K562 (cell line): ENCODE results near the gene UBALD2. TPM values are rescaled to one million over a fixed set of nuclear protein-coding genes. Genes with fewer than 3 reads are reported as not detected.

Experiments used
- ARID1B ChIP-seq: fragments of 450-650 bp; IDR thresholded peaks from 2 replicates; pipeline ENCODE4 v1.6.1; 2016; ENCODE audit warnings: antibody characterized with exemption, mild to moderate bottlenecking, inconsistent platforms
- ATF3 ChIP-seq, 2 experiments: fragments of 450-650 bp in 1 of 2; sonication (generic) in 1 of 2; formaldehyde crosslinking in 1 of 2; IDR thresholded peaks in 1 of 2; conservative IDR thresholded peaks in 1 of 2; 2 replicates each; pipeline versions ENCODE4 v1.6.1 to v1.8.1; 2016 to 2023; ENCODE audit warnings: mild to moderate bottlenecking in 2 of 2, moderate library complexity in 2 of 2, inconsistent platforms in 1 of 2, missing genetic modification reagents in 1 of 2
- BACH1 ChIP-seq: fragments of 200-800 bp; sonication (Bioruptor generic); IDR thresholded peaks from 2 replicates; pipeline ENCODE4 v1.6.1; 2016; ENCODE audit warnings: missing genetic modification characterization, missing compliant biosample characterization
- CBFA2T3 ChIP-seq: fragments of 450-650 bp; IDR thresholded peaks from 2 replicates; pipeline ENCODE4 v1.6.1; 2017
- CEBPB ChIP-seq: fragments of 450-650 bp; IDR thresholded peaks from 2 replicates; pipeline ENCODE4 v1.6.1; 2016; ENCODE audit warnings: missing genetic modification characterization, missing compliant biosample characterization
- CEBPG ChIP-seq, 3 experiments: fragments of 200-800 bp in 1 of 3; sonication (Bioruptor generic) in 1 of 3; sonication (generic) in 1 of 3; formaldehyde crosslinking in 1 of 3; IDR thresholded peaks in 2 of 3; conservative IDR thresholded peaks in 1 of 3; 2 replicates each; pipeline versions ENCODE4 v1.6.1 to v1.8.0; 2016 to 2022; ENCODE audit warnings: missing compliant biosample characterization in 2 of 3, missing genetic modification characterization in 2 of 3, mild to moderate bottlenecking in 1 of 3, missing genetic modification reagents in 1 of 3
- CREB1 ChIP-seq, 2 experiments: sonication (generic) in 1 of 2; formaldehyde crosslinking in 1 of 2; IDR thresholded peaks; 2 replicates each; pipeline versions ENCODE4 v1.6.1 to v1.8.0; 2012 to 2022; ENCODE audit warnings: inconsistent platforms in 1 of 2, mild to moderate bottlenecking in 1 of 2, missing genetic modification reagents in 1 of 2, moderate library complexity in 1 of 2
- CTCF ChIP-seq, 3 experiments: IDR thresholded peaks in 2 of 3; conservative IDR thresholded peaks in 1 of 3; 2 replicates each; pipeline ENCODE4 v1.5.1; 2011 to 2012; ENCODE audit warnings: low read length in 3 of 3, mild to moderate bottlenecking in 3 of 3, control low read depth in 2 of 3, improper control_type of control experiment in 1 of 3, inconsistent platforms in 1 of 3, low read depth in 1 of 3, mixed read lengths in 1 of 3, moderate library complexity in 1 of 3; ENCODE audit not compliant: insufficient read depth in 2 of 3
- GATA2 ChIP-seq: sonication (generic); formaldehyde crosslinking; IDR thresholded peaks from 2 replicates; pipeline ENCODE4 v1.4.0; 2020; ENCODE audit warnings: mild to moderate bottlenecking, missing genetic modification reagents
- GTF2F1 ChIP-seq: IDR thresholded peaks from 2 replicates; pipeline ENCODE4 v1.6.1; 2011; ENCODE audit warnings: low read depth, low read length, improper control_type of control experiment
- LEF1 ChIP-seq: fragments of 450-650 bp; IDR thresholded peaks from 2 replicates; pipeline ENCODE4 v1.6.1; 2016; ENCODE audit warnings: mild to moderate bottlenecking
- RCOR1 ChIP-seq, 2 experiments: IDR thresholded peaks; 2 replicates each; pipeline ENCODE4 v1.6.1; 2012; ENCODE audit warnings: low read depth in 2 of 2, low read length in 2 of 2, borderline replicate concordance in 1 of 2, improper control_type of control experiment in 1 of 2
- SPI1 ChIP-seq: IDR thresholded peaks from 2 replicates; pipeline ENCODE4 v1.6.1; 2011; ENCODE audit warnings: low read depth, low read length, control low read depth, borderline replicate concordance
- TCFL5 ChIP-seq: fragments of 250-450 bp; sonication (Bioruptor Pico); conservative IDR thresholded peaks from 2 replicates; pipeline ENCODE4 v1.6.1; 2021; ENCODE audit warnings: mild to moderate bottlenecking, moderate library complexity, matching md5 sums
- ZBTB34 ChIP-seq: fragments of 250-450 bp; sonication (Bioruptor Pico); IDR thresholded peaks from 2 replicates; pipeline ENCODE4 v1.8.0; 2021; ENCODE audit warnings: mild to moderate bottlenecking, moderate library complexity
- ZNF184 ChIP-seq: sonication (generic); formaldehyde crosslinking; IDR thresholded peaks from 2 replicates; pipeline ENCODE4 v1.5.0; 2020; ENCODE audit warnings: missing genetic modification reagents
- ZNF830 ChIP-seq: fragments of 250-450 bp; sonication (Bioruptor Pico); IDR thresholded peaks from 2 replicates; pipeline ENCODE4 v1.5.0; 2021; ENCODE audit warnings: mild to moderate bottlenecking
- polyA plus RNA-seq, 8 experiments: library from polyadenylated mRNA; depleted of rRNA in 4 of 8; stranded (reverse) in 5 of 8; unstranded in 3 of 8; fragments of >200 nt; fragmentation: Nextera tagmentation in 2 of 8; fragmentation: Illumina TruSeq in 1 of 8; extraction: Ambion mirVana in 2 of 8; extraction: Trizol in 1 of 8; gene quantifications; 2 replicates each; pipeline versions ENCODE4 v1.2.1 to v1.2.3, GENCODE V29; 2011 to 2014; ENCODE audit warnings: inconsistent platforms in 1 of 8, missing spikeins in 1 of 8
- total RNA-seq, 7 experiments: library from RNA; depleted of rRNA in 6 of 7; stranded (reverse); fragments of >200 nt in 6 of 7; fragmentation: Illumina TruSeq in 2 of 7; extraction: Trizol in 2 of 7; gene quantifications; 2 replicates each; pipeline versions ENCODE4 v1.2.1 to v1.2.3, GENCODE V29; 2011 to 2021; ENCODE audit warnings: low replicate concordance in 1 of 7

UBALD2 gene
- total and polyA plus RNA-seq, 9 of the 15 experiments (the other 6 are each of a cell fraction or from before 2014, with no cell fraction given), result 2.3 to 94.1 (median 25.3) TPM

- no peak for TF ChIP-seq CREB1 (IDR thresholded peaks at IDR 0.05)
- no peak for TF ChIP-seq CREB1 (CRISPR knock-in tag; IDR thresholded peaks at IDR 0.05)
- TF ChIP-seq CEBPB (tag), result peak; percentile 96
- no peak for TF ChIP-seq TCFL5
- no peak for TF ChIP-seq ZNF184 (CRISPR knock-in tag)
- TF ChIP-seq CBFA2T3, result peak; percentile 41
- no peak for TF ChIP-seq ZBTB34 (CRISPR knock-in tag)
- no peak for TF ChIP-seq SPI1
- peak; percentile 98 for TF ChIP-seq ATF3 (IDR thresholded peaks at IDR 0.05)
- 0 out of 2 replicates have a peak, but pooled peaks have one; percentile 27 for TF ChIP-seq ATF3 (CRISPR knock-in tag; conservative IDR thresholded peaks at IDR 0.05)
- peak; percentile 94 for TF ChIP-seq CEBPG (CRISPR knock-in tag; IDR thresholded peaks at IDR 0.05)
- TF ChIP-seq CEBPG (tag; conservative IDR thresholded peaks at IDR 0.05 in 1 of 2, IDR thresholded peaks at IDR 0.05 in 1 of 2), result peak; percentile 96 to 97
- no peak for TF ChIP-seq GTF2F1
- no peak for TF ChIP-seq BACH1 (tag)
- TF ChIP-seq GATA2 (CRISPR knock-in tag), result no peak
- no peak for TF ChIP-seq ZNF830 (CRISPR knock-in tag)
- 0 out of 4 replicates have a peak, but pooled peaks of 1 of the 2 experiments have one; percentile 52 for TF ChIP-seq RCOR1 (IDR thresholded peaks at IDR 0.05; ENCODE audit: borderline replicate concordance in 1 of 2, low read depth in 2 of 2, low read length in 2 of 2)
- TF ChIP-seq CTCF (IDR thresholded peaks at IDR 0.05 in 2 of 3, conservative IDR thresholded peaks at IDR 0.05 in 1 of 3; ENCODE audit: insufficient read depth in 2 of 3, low read depth in 1 of 3, low read length in 3 of 3), result peak in 1 of 3 experiments; percentile 3; a peak in 1 of 6 replicates
- peak; percentile 49; the same call in 1 of the 2 replicates for TF ChIP-seq LEF1
- TF ChIP-seq ARID1B, result peak; percentile 63
Observed at GRCh38 chr17:76248013-76248782, 16.9 kb upstream of the UBALD2 start (continued).
